Trophoblast cell (in vitro differentiated cells and primary cell): Measurements from ENCODE around the gene OTOG.

ENCODE experiments used
- DNase-seq, 2 donors: peaks; one replicate each; pipeline ENCODE4 v3.0.0-alpha.2; 2016
- H2AFZ ChIP-seq: 2 replicates; pipeline ENCODE4 v1.6.1; 2013; ENCODE audit warnings: low read length, moderate library complexity, mild to moderate bottlenecking; ENCODE audit not compliant: insufficient read depth, poor library complexity
- H2AK5ac ChIP-seq: 2 replicates; pipeline ENCODE4 v1.6.1; 2013; ENCODE audit warnings: mild to moderate bottlenecking, low read length
- H2BK120ac ChIP-seq: 2 replicates; pipeline ENCODE4 v1.6.1; 2013; ENCODE audit warnings: low read length, mild to moderate bottlenecking, moderate library complexity; ENCODE audit not compliant: insufficient read depth, poor library complexity
- H2BK12ac ChIP-seq: 2 replicates; pipeline ENCODE4 v1.6.1; 2013; ENCODE audit warnings: mild to moderate bottlenecking, low read length, moderate library complexity
- H2BK5ac ChIP-seq: 2 replicates; pipeline ENCODE4 v1.6.1; 2013; ENCODE audit warnings: low read length, low read depth, moderate library complexity, mild to moderate bottlenecking; ENCODE audit not compliant: poor library complexity
- H3K14ac ChIP-seq: 2 replicates; pipeline ENCODE4 v1.6.1; 2013; ENCODE audit warnings: mild to moderate bottlenecking, low read length
- H3K18ac ChIP-seq: 2 replicates; pipeline ENCODE4 v1.6.1; 2013; ENCODE audit warnings: mild to moderate bottlenecking, low read length
- H3K23ac ChIP-seq: 2 replicates; pipeline ENCODE4 v1.6.1; 2013; ENCODE audit warnings: low read length
- H3K27ac ChIP-seq: 2 replicates; pipeline ENCODE4 v1.5.1; 2013; ENCODE audit warnings: low read depth, mild to moderate bottlenecking, inconsistent platforms, low read length, moderate library complexity
- H3K27me3 ChIP-seq: 2 replicates; pipeline ENCODE4 v1.6.1; 2013; ENCODE audit warnings: inconsistent platforms, mild to moderate bottlenecking, low read length, moderate library complexity; ENCODE audit not compliant: insufficient read depth
- H3K36me3 ChIP-seq, 2 experiments: 1 replicate in 1 of 2; 2 replicates in 1 of 2; pipeline ENCODE4 v1.6.1; 2013; ENCODE audit warnings: low read length in 2 of 2, mild to moderate bottlenecking in 2 of 2, moderate library complexity in 1 of 2; ENCODE audit not compliant: insufficient read depth in 2 of 2, control insufficient read depth in 1 of 2
- H3K4ac ChIP-seq: 2 replicates; pipeline ENCODE4 v1.6.1; 2013; ENCODE audit warnings: low read depth, mild to moderate bottlenecking, low read length, moderate library complexity
- H3K4me1 ChIP-seq, 2 experiments: 1 replicate in 1 of 2; 2 replicates in 1 of 2; pipeline ENCODE4 v1.6.1; 2013; ENCODE audit warnings: low read length in 2 of 2, mild to moderate bottlenecking in 2 of 2, moderate library complexity in 1 of 2; ENCODE audit not compliant: insufficient read depth in 2 of 2, control insufficient read depth in 1 of 2
- H3K4me2 ChIP-seq: 2 replicates; pipeline ENCODE4 v1.6.1; 2013; ENCODE audit warnings: inconsistent platforms, mild to moderate bottlenecking, low read length, moderate library complexity
- H3K4me3 ChIP-seq: 2 replicates; pipeline ENCODE4 v1.5.1; 2013; ENCODE audit warnings: mild to moderate bottlenecking, low read depth, low read length, inconsistent platforms
- H3K79me1 ChIP-seq: one replicate; pipeline ENCODE4 v1.6.1; 2013; ENCODE audit warnings: low read length
- H3K79me2 ChIP-seq: 2 replicates; pipeline ENCODE4 v1.6.1; 2013; ENCODE audit warnings: low read length, mild to moderate bottlenecking; ENCODE audit not compliant: control insufficient read depth, insufficient read depth, poor library complexity
- H3K9ac ChIP-seq: 2 replicates; pipeline ENCODE4 v1.6.1; 2013; ENCODE audit warnings: mild to moderate bottlenecking, low read length
- H3K9me3 ChIP-seq: 2 replicates; pipeline ENCODE4 v1.6.1; 2013; ENCODE audit warnings: low read depth, mild to moderate bottlenecking, control low read depth, inconsistent platforms, low read length; ENCODE audit not compliant: insufficient read depth
- H4K12ac ChIP-seq: 2 replicates; pipeline ENCODE4 v1.6.1; 2013; ENCODE audit warnings: low read depth, mild to moderate bottlenecking, low read length, moderate library complexity
- H4K8ac ChIP-seq: 2 replicates; pipeline ENCODE4 v1.6.1; 2013; ENCODE audit warnings: low read depth, mild to moderate bottlenecking, low read length, moderate library complexity
- H4K91ac ChIP-seq: one replicate; pipeline ENCODE4 v1.6.1; 2013; ENCODE audit warnings: low read depth, mild to moderate bottlenecking, low read length, moderate library complexity
- WGBS: extraction: QIAGEN DNeasy Blood & Tissue Kit; methylation state at CpG from one replicate; pipeline ENCODE4 v1.1.7; 2013; ENCODE audit warnings: missing lambda C conversion rate; ENCODE audit not compliant: insufficient read length, insufficient coverage; ENCODE audit errors: extremely low coverage; 5-methylcytosine and 5-hydroxymethylcytosine counted together

Gene OTOG

GRCh38 chr11:17602105-17603001 lies 55.3 kb downstream of the OTOG start:
- Histone ChIP-seq H3K9ac (no peak overlapping the region), H4K91ac (no peak overlapping the region), H2AK5ac (no peak overlapping the region), H3K18ac (no peak overlapping the region), H2AFZ (no peak overlapping the region), H2BK12ac (no peak overlapping the region), H3K14ac (no peak overlapping the region), H4K12ac (no peak overlapping the region), H3K27me3 (no peaks in the 10 kb centered on the region), H3K27ac (no peak overlapping the region), H3K9me3 (peaks cover 4% of the 10 kb centered on the region), H3K36me3 (no peaks in the 10 kb centered on the region), H3K4me1 (no peaks in the 10 kb centered on the region), H3K79me2 (no peaks in the 10 kb centered on the region), H3K4ac (no peak overlapping the region), H3K4me2 (no peak overlapping the region), H4K8ac (no peak overlapping the region), H3K23ac (no peak overlapping the region), H2BK120ac (no peak overlapping the region), H2BK5ac (no peak overlapping the region), H3K4me3 (no peak overlapping the region), H3K79me1 (no peaks in the 10 kb centered on the region)
- WGBS, result no CpG with 5 or more reads among the region's 11 CpGs
- DNase-seq, result no peak

GRCh38 chr11:17603056-17603825 lies 56.2 kb downstream of the OTOG start:
- H3K4ac ChIP-seq, result no peak overlapping the region
- no peak overlapping the region for H4K12ac ChIP-seq
- no peak overlapping the region for H3K23ac ChIP-seq
- H2BK120ac ChIP-seq, result no peak overlapping the region
- no peak overlapping the region for H2BK12ac ChIP-seq
- no peak overlapping the region for H3K27ac ChIP-seq
- H3K4me2 ChIP-seq, result no peak overlapping the region
- no peak overlapping the region for H3K9ac ChIP-seq
- no peaks in the 10 kb centered on the region for H3K4me1 ChIP-seq
- no peak overlapping the region for H4K8ac ChIP-seq
- DNase-seq, result no peak
- H3K9me3 ChIP-seq, result peaks cover 4% of the 10 kb centered on the region
- no peak overlapping the region for H3K4me3 ChIP-seq
- no peak overlapping the region for H2AK5ac ChIP-seq
- H3K79me1 ChIP-seq, result no peaks in the 10 kb centered on the region
- no peak overlapping the region for H2AFZ ChIP-seq
- no CpG with 5 or more reads among the region's 10 CpGs for WGBS
- no peak overlapping the region for H2BK5ac ChIP-seq
- no peaks in the 10 kb centered on the region for H3K36me3 ChIP-seq
- H4K91ac ChIP-seq, result no peak overlapping the region
- H3K14ac ChIP-seq, result no peak overlapping the region
- H3K18ac ChIP-seq, result no peak overlapping the region
- H3K27me3 ChIP-seq, result no peaks in the 10 kb centered on the region
- no peaks in the 10 kb centered on the region for H3K79me2 ChIP-seq

- no CpG with 5 or more reads among the region's 13 CpGs for WGBS
- H2AK5ac ChIP-seq, result no peak overlapping the region
- H3K14ac ChIP-seq, result no peak overlapping the region
- no peak overlapping the region for H3K4ac ChIP-seq
- no peak overlapping the region for H2BK5ac ChIP-seq
- H2AFZ ChIP-seq, result no peak overlapping the region
- H4K12ac ChIP-seq, result no peak overlapping the region
- peak; percentile 8 to 72 for DNase-seq
- peaks cover 4% of the 10 kb centered on the region for H3K9me3 ChIP-seq
- H3K23ac ChIP-seq, result no peak overlapping the region
- no peak overlapping the region for H3K4me2 ChIP-seq
- H3K9ac ChIP-seq, result no peak overlapping the region
- H3K36me3 ChIP-seq, result no peaks in the 10 kb centered on the region
- no peak overlapping the region for H4K91ac ChIP-seq
- no peaks in the 10 kb centered on the region for H3K4me1 ChIP-seq
- no peaks in the 10 kb centered on the region for H3K79me1 ChIP-seq
- H3K18ac ChIP-seq, result no peak overlapping the region
- no peak overlapping the region for H3K27ac ChIP-seq
- no peaks in the 10 kb centered on the region for H3K79me2 ChIP-seq
- no peak overlapping the region for H2BK120ac ChIP-seq
- H4K8ac ChIP-seq, result no peak overlapping the region
- no peaks in the 10 kb centered on the region for H3K27me3 ChIP-seq
- no peak overlapping the region for H3K4me3 ChIP-seq
- H2BK12ac ChIP-seq, result no peak overlapping the region
Observed at GRCh38 chr11:17604201-17604914, 57.3 kb downstream of the OTOG start.

- no CpG with 5 or more reads among the region's 6 CpGs for whole genome bisulfite sequencing
- no peak overlapping the region for H2BK120ac ChIP-seq
- no peak overlapping the region for H4K91ac ChIP-seq
- no peak overlapping the region for H2AFZ ChIP-seq
- no peaks in the 10 kb centered on the region for H3K4me1 ChIP-seq
- no peak overlapping the region for H2BK12ac ChIP-seq
- no peak overlapping the region for H3K14ac ChIP-seq
- H3K9me3 ChIP-seq, result peaks cover 4% of the 10 kb centered on the region
- H4K8ac ChIP-seq, result no peak overlapping the region
- H3K36me3 ChIP-seq, result no peaks in the 10 kb centered on the region
- no peak overlapping the region for H3K9ac ChIP-seq
- no peaks in the 10 kb centered on the region for H3K79me2 ChIP-seq
- H2AK5ac ChIP-seq, result no peak overlapping the region
- no peak overlapping the region for H4K12ac ChIP-seq
- H2BK5ac ChIP-seq, result no peak overlapping the region
- H3K18ac ChIP-seq, result no peak overlapping the region
- H3K27me3 ChIP-seq, result no peaks in the 10 kb centered on the region
- no peak overlapping the region for H3K4me2 ChIP-seq
- no peaks in the 10 kb centered on the region for H3K79me1 ChIP-seq
- no peak overlapping the region for H3K4me3 ChIP-seq
- no peak overlapping the region for H3K4ac ChIP-seq
- DNase-seq, result no peak
- H3K27ac ChIP-seq, result no peak overlapping the region
- no peak overlapping the region for H3K23ac ChIP-seq
Observed at GRCh38 chr11:17604915-17605233, 57.8 kb downstream of the OTOG start.
